HUDEP-2 (cell line): ENCODE results near the gene RIC8B.

ENCODE experiments used
- DNase-seq, 76 experiments: peaks; one replicate each; lab custom pipeline; 2025; ENCODE audit not compliant: unreplicated experiment in 76 of 76; lab: John Stamatoyannopoulos, UW

The RIC8B gene

GRCh38 chr12:106774005-106774807 lies at the start of gene RIC8B:
RIC8B (plus strand) TSS chr12:106774682; CDS start chr12:106774746, 64 bp downstream.
- peak; percentile 28 to 97 (median 92) for DNase-seq

GRCh38 chr12:106724934-106725333 lies 49.5 kb upstream of the RIC8B start:
- no peak for DNase-seq

- peak in 2 of 76 experiments; percentile 1 to 28 for DNase-seq
Measured at GRCh38 chr12:106726603-106727202, 47.8 kb upstream of the RIC8B start.

GRCh38 chr12:106729611-106730010 lies 44.9 kb upstream of the RIC8B start:
- DNase-seq = no peak

- no peak for DNase-seq
Measured at GRCh38 chr12:106732890-106733289, 41.6 kb upstream of the RIC8B start.

- DNase-seq = no peak
Measured at GRCh38 chr12:106733660-106734059, 40.8 kb upstream of the RIC8B start.

- DNase-seq = no peak
Measured at GRCh38 chr12:106736051-106736957, 38.2 kb upstream of the RIC8B start.

- DNase-seq = no peak
Measured at GRCh38 chr12:106739318-106739717, 35.2 kb upstream of the RIC8B start.

GRCh38 chr12:106739815-106740530 lies 34.5 kb upstream of the RIC8B start:
- no peak for DNase-seq

- no peak for DNase-seq
Measured at GRCh38 chr12:106740818-106741217, 33.7 kb upstream of the RIC8B start.

- no peak for DNase-seq
Measured at GRCh38 chr12:106741247-106741646, 33.2 kb upstream of the RIC8B start.

GRCh38 chr12:106743270-106743988 lies 31.1 kb upstream of the RIC8B start:
- DNase-seq = no peak

GRCh38 chr12:106744600-106744999 lies 29.9 kb upstream of the RIC8B start:
- no peak for DNase-seq

GRCh38 chr12:106745181-106745745 lies 29.2 kb upstream of the RIC8B start:
- DNase-seq = no peak

- no peak for DNase-seq
Measured at GRCh38 chr12:106747973-106748436, 26.5 kb upstream of the RIC8B start.

GRCh38 chr12:106750524-106750923 lies 24.0 kb upstream of the RIC8B start:
- no peak for DNase-seq

GRCh38 chr12:106753526-106753925 lies 21.0 kb upstream of the RIC8B start:
- no peak for DNase-seq

GRCh38 chr12:106754331-106754730 lies 20.2 kb upstream of the RIC8B start:
- no peak for DNase-seq

GRCh38 chr12:106757623-106758348 lies 16.7 kb upstream of the RIC8B start:
- no peak for DNase-seq
